HCT116 (cell line): Measurements from ENCODE around the gene ELP5.

Source experiments
- CEBPB ChIP-seq: IDR thresholded peaks from 2 replicates; pipeline ENCODE4 v1.6.1; 2012; ENCODE audit warnings: low read depth
- CTCF ChIP-seq, 3 experiments: fragments of 200-600 bp in 1 of 3; sonication (generic) in 1 of 3; IDR thresholded peaks in 2 of 3; conservative IDR thresholded peaks in 1 of 3; 2 replicates each; pipeline ENCODE4 v1.5.1; 2012 to 2017; ENCODE audit warnings: low read depth in 2 of 3, low read length in 2 of 3, antibody characterized with exemption in 1 of 3, borderline replicate concordance in 1 of 3, control low read depth in 1 of 3, mild to moderate bottlenecking in 1 of 3, mixed read lengths in 1 of 3, mixed run types in 1 of 3, moderate library complexity in 1 of 3; ENCODE audit not compliant: insufficient read depth in 1 of 3
- POLR2A ChIP-seq: IDR thresholded peaks from 2 replicates; pipeline ENCODE4 v1.7.0; 2011; ENCODE audit warnings: borderline replicate concordance; ENCODE audit not compliant: insufficient read depth, insufficient read length; ENCODE audit errors: extremely low read depth
- POLR2AphosphoS5 ChIP-seq: IDR thresholded peaks from 2 replicates; pipeline ENCODE4 v1.6.1; 2011; ENCODE audit warnings: mild to moderate bottlenecking, low read depth, low read length, moderate library complexity
- RAD21 ChIP-seq: IDR thresholded peaks from 2 replicates; pipeline ENCODE4 v1.6.1; 2012; ENCODE audit warnings: low read depth, mild to moderate bottlenecking
- REST ChIP-seq: IDR thresholded peaks from 2 replicates; pipeline ENCODE4 v1.6.1; 2012; ENCODE audit warnings: low read depth

GRCh38 chr17:7253082-7253481 lies 1.1 kb downstream of the ELP5 start:
- TF ChIP-seq POLR2AphosphoS5 (no peak), POLR2A (no peak), CTCF (IDR thresholded peaks at IDR 0.05 in 2 of 3, conservative IDR thresholded peaks at IDR 0.05 in 1 of 3; ENCODE audit: borderline replicate concordance in 1 of 3, insufficient read depth in 1 of 3, low read depth in 2 of 3, low read length in 2 of 3) (no peak), RAD21 (no peak), REST (no peak), CEBPB (no peak)
